Nephron (organoid): ENCODE results near the gene LRSAM1.

Experiments used
- H3K27ac Mint-ChIP-seq, 3 experiments: 2 replicates each; pipeline ENCODE4 v1.8.0; 2020; ENCODE audit warnings: mixed read lengths in 3 of 3, mild to moderate bottlenecking in 2 of 3, moderate library complexity in 1 of 3
- H3K27me3 Mint-ChIP-seq: 2 replicates; pipeline ENCODE4 v1.8.0; 2021; ENCODE audit warnings: low read depth, mild to moderate bottlenecking, moderate library complexity, mixed read lengths
- H3K36me3 Mint-ChIP-seq: 2 replicates; pipeline ENCODE4 v1.8.0; 2020; ENCODE audit warnings: low read depth, mixed read lengths
- H3K4me1 Mint-ChIP-seq: 2 replicates; pipeline ENCODE4 v1.8.0; 2020; ENCODE audit warnings: mixed read lengths
- H3K4me3 Mint-ChIP-seq, 3 experiments: 2 replicates each; pipeline ENCODE4 v1.8.0; 2020; ENCODE audit warnings: mild to moderate bottlenecking in 3 of 3, mixed read lengths in 3 of 3, moderate library complexity in 2 of 3
- H3K9me3 Mint-ChIP-seq: 2 replicates; pipeline ENCODE4 v1.8.0; 2020; ENCODE audit warnings: mixed read lengths
- TF ChIP-seq, protein P1 (sequence below), 3 experiments: fragments of 200-600 bp; sonication (generic); IDR thresholded peaks; one replicate each; pipeline ENCODE4 v1.5.0; 2021; ENCODE audit warnings: antibody characterized with exemption in 3 of 3; ENCODE audit not compliant: unreplicated experiment in 3 of 3

LRSAM1 gene

DNA sequence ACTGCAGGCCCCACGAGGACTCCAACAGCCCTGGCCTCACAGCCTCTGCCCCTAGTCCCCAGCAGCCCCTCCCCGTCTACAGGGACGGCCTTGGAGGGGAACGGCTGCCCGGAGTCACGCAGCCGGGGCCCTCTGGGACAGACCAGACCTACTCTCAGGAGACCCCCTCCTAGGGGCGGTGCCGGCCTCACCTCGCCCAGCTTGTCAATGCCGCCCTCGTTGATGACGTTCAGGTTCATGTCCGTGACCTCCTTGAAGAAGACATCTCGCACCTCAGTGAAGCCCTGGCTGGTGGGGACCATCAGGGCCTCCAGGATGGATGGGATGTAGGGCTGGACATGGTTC is 58.6 kb downstream of the LRSAM1 start:
- Mint-ChIP-seq H3K27me3 (no peaks in the 10 kb centered on the region), H3K4me1 (no peaks in the 10 kb centered on the region), H3K9me3 (no peaks in the 10 kb centered on the region), H3K27ac (no peak overlapping the region), H3K36me3 (peaks cover 20% of the 10 kb centered on the region), H3K4me3 (no peak overlapping the region)
- TF ChIP-seq, protein P1, sequence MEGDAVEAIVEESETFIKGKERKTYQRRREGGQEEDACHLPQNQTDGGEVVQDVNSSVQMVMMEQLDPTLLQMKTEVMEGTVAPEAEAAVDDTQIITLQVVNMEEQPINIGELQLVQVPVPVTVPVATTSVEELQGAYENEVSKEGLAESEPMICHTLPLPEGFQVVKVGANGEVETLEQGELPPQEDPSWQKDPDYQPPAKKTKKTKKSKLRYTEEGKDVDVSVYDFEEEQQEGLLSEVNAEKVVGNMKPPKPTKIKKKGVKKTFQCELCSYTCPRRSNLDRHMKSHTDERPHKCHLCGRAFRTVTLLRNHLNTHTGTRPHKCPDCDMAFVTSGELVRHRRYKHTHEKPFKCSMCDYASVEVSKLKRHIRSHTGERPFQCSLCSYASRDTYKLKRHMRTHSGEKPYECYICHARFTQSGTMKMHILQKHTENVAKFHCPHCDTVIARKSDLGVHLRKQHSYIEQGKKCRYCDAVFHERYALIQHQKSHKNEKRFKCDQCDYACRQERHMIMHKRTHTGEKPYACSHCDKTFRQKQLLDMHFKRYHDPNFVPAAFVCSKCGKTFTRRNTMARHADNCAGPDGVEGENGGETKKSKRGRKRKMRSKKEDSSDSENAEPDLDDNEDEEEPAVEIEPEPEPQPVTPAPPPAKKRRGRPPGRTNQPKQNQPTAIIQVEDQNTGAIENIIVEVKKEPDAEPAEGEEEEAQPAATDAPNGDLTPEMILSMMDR (IDR thresholded peaks at IDR 0.05; ENCODE audit: unreplicated experiment in 3 of 3): no peak

- peaks cover 3% of the 10 kb centered on the region for H3K27me3 Mint-ChIP-seq
- TF ChIP-seq, protein P1 (IDR thresholded peaks at IDR 0.05; ENCODE audit: unreplicated experiment in 3 of 3): no peak
- H3K36me3 Mint-ChIP-seq: peaks cover 38% of the 10 kb centered on the region
- peaks cover 5% of the 10 kb centered on the region for H3K4me1 Mint-ChIP-seq
- H3K4me3 Mint-ChIP-seq: no peak overlapping the region
- no peak overlapping the region for H3K27ac Mint-ChIP-seq
- no peaks in the 10 kb centered on the region for H3K9me3 Mint-ChIP-seq
These were observed 63.2 kb downstream of the LRSAM1 start for GRCh38 chr9:127514468-127514867.

DNA sequence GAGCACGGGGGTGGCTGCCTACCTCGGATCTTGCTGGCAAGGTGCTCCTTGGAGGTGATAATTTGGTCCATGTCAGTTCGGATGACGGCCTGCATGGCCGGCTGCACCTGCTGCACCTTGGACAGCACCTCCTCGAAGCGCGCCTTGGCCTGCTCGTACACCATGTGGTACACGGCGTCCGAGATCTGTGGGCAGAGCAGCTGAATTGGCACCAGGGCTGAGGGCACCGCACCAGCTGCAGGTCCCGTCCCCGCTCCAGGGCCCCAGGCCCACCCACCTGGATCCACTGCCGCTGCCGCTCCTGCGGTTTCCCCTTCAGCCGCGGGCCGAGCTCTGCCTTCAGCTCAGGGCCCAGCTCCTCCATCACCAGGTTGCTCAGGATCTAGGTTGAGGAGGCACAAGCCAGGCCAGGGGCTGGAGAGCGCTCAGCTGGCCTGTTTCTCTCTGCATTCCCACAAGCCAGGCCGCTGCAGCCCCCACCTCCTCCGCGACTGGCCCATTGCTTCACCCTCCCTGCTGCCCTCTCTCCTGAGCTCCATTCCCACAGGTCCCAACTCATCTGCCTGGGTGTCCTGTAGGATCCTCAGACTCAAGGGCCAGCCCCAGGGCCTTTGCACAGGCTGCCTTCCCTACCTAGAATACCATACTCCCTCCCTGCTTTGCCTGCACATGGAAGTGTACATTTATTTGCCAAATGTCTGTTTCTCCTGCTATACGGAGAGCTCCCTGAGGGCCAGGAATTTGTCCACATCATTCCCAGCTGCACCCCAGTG is 65.7 kb downstream of the LRSAM1 start:
- Mint-ChIP-seq H3K4me1 (peaks cover 17% of the 10 kb centered on the region), H3K27ac (no peak overlapping the region), H3K36me3 (peaks cover 46% of the 10 kb centered on the region), H3K4me3 (no peak overlapping the region), H3K9me3 (no peaks in the 10 kb centered on the region), H3K27me3 (peaks cover 3% of the 10 kb centered on the region)
- TF ChIP-seq, protein P1 (IDR thresholded peaks at IDR 0.05; ENCODE audit: unreplicated experiment in 3 of 3): no peak

DNA sequence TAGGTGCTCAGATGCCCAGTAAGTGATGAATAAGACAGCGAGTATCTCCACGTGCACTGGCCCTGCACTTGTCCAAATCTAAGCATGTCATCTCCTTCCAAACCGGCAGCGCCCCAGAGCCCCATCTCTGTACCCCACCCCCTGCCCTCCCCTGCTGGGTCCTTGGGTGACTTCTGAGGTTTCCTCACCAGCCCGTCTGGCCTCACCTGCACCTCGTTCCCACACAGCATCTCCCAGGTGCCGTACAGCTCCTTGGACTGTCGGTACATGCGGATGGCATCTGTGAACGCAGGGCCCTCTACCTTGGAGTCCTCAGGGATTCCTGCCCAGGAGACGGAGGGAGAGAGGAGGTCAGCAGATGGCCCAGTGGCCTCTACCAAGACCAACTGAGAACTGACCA is 66.3 kb downstream of the LRSAM1 start:
- no peak overlapping the region for H3K4me3 Mint-ChIP-seq
- H3K36me3 Mint-ChIP-seq: peaks cover 48% of the 10 kb centered on the region
- H3K27me3 Mint-ChIP-seq: peaks cover 3% of the 10 kb centered on the region
- TF ChIP-seq, protein P1 (IDR thresholded peaks at IDR 0.05; ENCODE audit: unreplicated experiment in 3 of 3): no peak
- no peaks in the 10 kb centered on the region for H3K9me3 Mint-ChIP-seq
- H3K4me1 Mint-ChIP-seq: peaks cover 21% of the 10 kb centered on the region
- peak overlapping the region in 1 of 3 experiments; percentile 42 for H3K27ac Mint-ChIP-seq

- H3K4me1 Mint-ChIP-seq: peaks cover 24% of the 10 kb centered on the region
- H3K4me3 Mint-ChIP-seq: no peak overlapping the region
- H3K27ac Mint-ChIP-seq: peak overlapping the region; percentile 38 to 99 (median 42)
- peaks cover 3% of the 10 kb centered on the region for H3K27me3 Mint-ChIP-seq
- peaks cover 48% of the 10 kb centered on the region for H3K36me3 Mint-ChIP-seq
- TF ChIP-seq, protein P1 (IDR thresholded peaks at IDR 0.05; ENCODE audit: unreplicated experiment in 3 of 3): no peak
- H3K9me3 Mint-ChIP-seq: no peaks in the 10 kb centered on the region
These were observed 67.0 kb downstream of the LRSAM1 start for GRCh38 chr9:127518091-127518856.
